ENCODE results near the gene ENOX1.

DNA sequence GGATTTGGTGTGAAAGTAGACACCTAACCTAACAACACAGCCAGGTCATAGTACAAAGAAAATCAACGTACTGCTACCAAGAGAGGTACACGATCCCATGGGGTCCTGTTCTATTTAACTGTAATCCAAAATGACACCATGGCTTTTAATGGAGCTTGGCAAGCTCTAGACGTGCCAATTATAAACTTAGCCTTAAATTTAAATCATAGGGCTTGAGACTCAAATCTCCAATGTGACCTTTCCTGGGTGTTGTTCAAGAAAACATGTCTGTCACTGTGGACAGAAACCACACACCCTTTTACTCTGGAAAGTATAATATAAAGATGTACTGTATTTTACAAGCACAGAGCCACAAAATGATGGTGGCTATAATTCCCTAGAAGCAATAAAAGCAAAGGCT, 299.3 kb downstream of the ENOX1 start:
- TF ChIP-seq, protein P1, sequence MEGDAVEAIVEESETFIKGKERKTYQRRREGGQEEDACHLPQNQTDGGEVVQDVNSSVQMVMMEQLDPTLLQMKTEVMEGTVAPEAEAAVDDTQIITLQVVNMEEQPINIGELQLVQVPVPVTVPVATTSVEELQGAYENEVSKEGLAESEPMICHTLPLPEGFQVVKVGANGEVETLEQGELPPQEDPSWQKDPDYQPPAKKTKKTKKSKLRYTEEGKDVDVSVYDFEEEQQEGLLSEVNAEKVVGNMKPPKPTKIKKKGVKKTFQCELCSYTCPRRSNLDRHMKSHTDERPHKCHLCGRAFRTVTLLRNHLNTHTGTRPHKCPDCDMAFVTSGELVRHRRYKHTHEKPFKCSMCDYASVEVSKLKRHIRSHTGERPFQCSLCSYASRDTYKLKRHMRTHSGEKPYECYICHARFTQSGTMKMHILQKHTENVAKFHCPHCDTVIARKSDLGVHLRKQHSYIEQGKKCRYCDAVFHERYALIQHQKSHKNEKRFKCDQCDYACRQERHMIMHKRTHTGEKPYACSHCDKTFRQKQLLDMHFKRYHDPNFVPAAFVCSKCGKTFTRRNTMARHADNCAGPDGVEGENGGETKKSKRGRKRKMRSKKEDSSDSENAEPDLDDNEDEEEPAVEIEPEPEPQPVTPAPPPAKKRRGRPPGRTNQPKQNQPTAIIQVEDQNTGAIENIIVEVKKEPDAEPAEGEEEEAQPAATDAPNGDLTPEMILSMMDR (IDR thresholded peaks at IDR 0.05), result no peak
- TF ChIP-seq POLR2A (IDR thresholded peaks at IDR 0.05), result no peak
